ENCODE results near the gene TMED3. TPM values are rescaled to one million over a fixed set of nuclear protein-coding genes. Genes with fewer than 3 reads are reported as not detected.

TMED3 gene
- total and polyA plus RNA-seq, 2 donors (not counting 3 experiments of a cell fraction or from before 2014, with no cell fraction given) = 105 to 322 TPM

DNA sequence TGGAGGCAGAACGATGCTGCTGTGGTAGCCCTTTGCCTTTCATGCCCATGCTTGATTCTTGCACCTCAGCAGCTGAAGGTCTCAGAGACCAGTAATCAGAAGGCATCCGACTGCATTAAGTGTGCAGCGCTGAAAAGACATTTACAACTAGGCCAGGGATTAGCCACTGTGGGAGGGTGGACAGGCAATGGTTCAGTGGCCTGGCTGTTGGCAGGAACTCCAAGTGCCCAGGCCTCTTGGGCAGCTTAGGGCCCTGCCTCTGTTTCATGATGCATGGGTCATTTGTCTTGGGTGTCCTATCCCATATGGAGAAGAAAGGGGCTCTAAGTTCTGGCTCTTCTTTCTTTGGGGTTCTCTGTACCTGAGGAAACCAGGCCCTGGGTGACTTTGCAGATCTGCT is 11.4 kb downstream of the TMED3 start:
- Histone ChIP-seq H3K9ac (replicated peaks; ENCODE audit: extremely low read depth, insufficient read depth, low read length) (no peak overlapping the region), H3K4me3 (replicated peaks in 1 of 3; ENCODE audit: insufficient read depth in 1 of 3, low read depth in 1 of 3, low read length in 3 of 3) (no peak overlapping the region), H3K4me2 (ENCODE audit: insufficient read depth, low read length) (no peak overlapping the region), H3K79me2 (ENCODE audit: control insufficient read depth, insufficient read depth, low read length) (peaks cover 23% of the 10 kb centered on the region), H4K20me1 (replicated peaks; ENCODE audit: control insufficient read depth, extremely low read depth, insufficient read depth, low read length) (no peaks in the 10 kb centered on the region), H3K27me3 (ENCODE audit: control insufficient read depth in 2 of 2, insufficient read depth in 2 of 2, low read length in 2 of 2) (no peaks in the 10 kb centered on the region), H3K36me3 (ENCODE audit: control insufficient read depth in 2 of 2, extremely low read depth in 1 of 2, insufficient read depth in 2 of 2, low read length in 2 of 2) (peaks cover 6 to 24% of the 10 kb centered on the region in 2 experiments), H3K9me3 (replicated peaks; ENCODE audit: control insufficient read depth, insufficient read depth, low read length) (no peaks in the 10 kb centered on the region), H3K4me1 (ENCODE audit: control insufficient read depth, extremely low read depth, insufficient read depth, low read length) (peaks cover 18% of the 10 kb centered on the region), H3K9me1 (replicated peaks; ENCODE audit: control insufficient read depth, extremely low read depth, insufficient read depth, low read length) (no peaks in the 10 kb centered on the region), H2AFZ (ENCODE audit: low read depth, low read length) (no peak overlapping the region), H3K27ac (ENCODE audit: insufficient read depth, low read depth, low read length) (peak overlapping the region; percentile 45)
- DNase-seq (ENCODE audit: low read depth, low spot score) (no peak), FAIRE-seq (no peak)
- BruUV-seq (replicated peaks) = TSS peak; percentile 38
- CTCF ChIA-PET = interaction anchor here (0.9 to 2.8 kb wide), 2 partner anchors 17 to 528 kb away, joined by 3 to 20 read pairs; no protein-coding TSS in a partner anchor
- TF ChIP-seq MYC (IDR thresholded peaks at IDR 0.05; ENCODE audit: low read depth, low read length) = no peak
- POLR2A ChIA-PET = interaction anchor here (1.1 kb wide), 1 partner anchor 11 kb away, joined by 3 read pairs; the partner anchor contains the start of gene TMED3
- intact Hi-C loops (cut with micrococcal nuclease) (no loop called here), dilution Hi-C loops (cut with MboI; ENCODE audit: extremely low pct_ligation_motif_present, low sequenced_read_pairs) (no loop called here)

DNA sequence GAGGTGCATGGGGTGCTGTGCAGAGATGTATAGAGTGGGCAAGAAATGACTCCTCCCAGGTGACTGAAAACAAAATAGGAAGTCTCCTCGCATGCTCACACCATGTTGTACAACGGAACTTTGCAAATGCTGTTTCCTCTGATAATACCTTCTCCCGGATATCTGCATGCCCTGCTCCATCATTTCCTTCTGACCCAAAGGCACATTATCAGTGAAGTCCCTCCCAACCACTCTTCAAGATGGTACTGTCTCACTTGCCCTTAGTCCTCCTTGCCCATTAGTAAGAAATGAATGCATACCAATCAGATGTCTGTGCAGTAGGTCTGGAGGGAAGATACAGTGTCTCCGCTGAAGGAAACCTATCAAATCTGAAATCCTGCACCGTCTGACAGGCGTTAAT is 12.0 kb downstream of the TMED3 start:
- Histone ChIP-seq H3K9me1 (replicated peaks; ENCODE audit: control insufficient read depth, extremely low read depth, insufficient read depth, low read length) (no peaks in the 10 kb centered on the region), H3K36me3 (ENCODE audit: control insufficient read depth in 2 of 2, extremely low read depth in 1 of 2, insufficient read depth in 2 of 2, low read length in 2 of 2) (peaks cover 6 to 23% of the 10 kb centered on the region in 2 experiments), H3K4me1 (ENCODE audit: control insufficient read depth, extremely low read depth, insufficient read depth, low read length) (peaks cover 18% of the 10 kb centered on the region), H3K9ac (replicated peaks; ENCODE audit: extremely low read depth, insufficient read depth, low read length) (no peak overlapping the region), H3K4me3 (replicated peaks in 1 of 3; ENCODE audit: insufficient read depth in 1 of 3, low read depth in 1 of 3, low read length in 3 of 3) (no peak overlapping the region), H3K9me3 (replicated peaks; ENCODE audit: control insufficient read depth, insufficient read depth, low read length) (no peaks in the 10 kb centered on the region), H3K4me2 (ENCODE audit: insufficient read depth, low read length) (peak overlapping the region; percentile 31), H3K27me3 (ENCODE audit: control insufficient read depth in 2 of 2, insufficient read depth in 2 of 2, low read length in 2 of 2) (no peaks in the 10 kb centered on the region), H3K79me2 (ENCODE audit: control insufficient read depth, insufficient read depth, low read length) (peaks cover 21% of the 10 kb centered on the region), H3K27ac (ENCODE audit: insufficient read depth, low read depth, low read length) (peak overlapping the region; percentile 65), H2AFZ (ENCODE audit: low read depth, low read length) (no peak overlapping the region), H4K20me1 (replicated peaks; ENCODE audit: control insufficient read depth, extremely low read depth, insufficient read depth, low read length) (no peaks in the 10 kb centered on the region)
- FAIRE-seq = peak; percentile 92
- dilution Hi-C loops (cut with MboI; ENCODE audit: extremely low pct_ligation_motif_present, low sequenced_read_pairs) = no loop called here
- DNase-seq (ENCODE audit: low read depth, low spot score) = peak; percentile 92
- intact Hi-C loops (cut with micrococcal nuclease) = no loop called here
- POLR2A ChIA-PET = interaction anchor here (1.1 kb wide), 1 partner anchor 12 kb away, joined by 3 read pairs; the partner anchor contains the start of gene TMED3
- CTCF ChIA-PET = interaction anchor here (0.9 to 2.8 kb wide), 2 partner anchors 17 to 527 kb away, joined by 3 to 20 read pairs; no protein-coding TSS in a partner anchor
- BruUV-seq (replicated peaks) = no TSS peak
- TF ChIP-seq MYC (IDR thresholded peaks at IDR 0.05; ENCODE audit: low read depth, low read length) (peak; percentile 21), POLR2AphosphoS5 (IDR thresholded peaks at IDR 0.05; ENCODE audit: insufficient read depth, low read depth, low read length) (peak; percentile 91), FOS (IDR thresholded peaks at IDR 0.05; ENCODE audit: borderline replicate concordance, insufficient read depth, low read length) (no peak), JUN (IDR thresholded peaks at IDR 0.05; ENCODE audit: borderline replicate concordance, insufficient read depth, insufficient read length, low read depth) (peak; percentile 66), GATA2 (IDR thresholded peaks at IDR 0.05; ENCODE audit: insufficient read depth, insufficient read length, low read depth, low read length) (peak; percentile 98), POLR2A (IDR thresholded peaks at IDR 0.05; ENCODE audit: low read depth, low read length) (peak; percentile 60)
- TF ChIP-seq, protein P1, sequence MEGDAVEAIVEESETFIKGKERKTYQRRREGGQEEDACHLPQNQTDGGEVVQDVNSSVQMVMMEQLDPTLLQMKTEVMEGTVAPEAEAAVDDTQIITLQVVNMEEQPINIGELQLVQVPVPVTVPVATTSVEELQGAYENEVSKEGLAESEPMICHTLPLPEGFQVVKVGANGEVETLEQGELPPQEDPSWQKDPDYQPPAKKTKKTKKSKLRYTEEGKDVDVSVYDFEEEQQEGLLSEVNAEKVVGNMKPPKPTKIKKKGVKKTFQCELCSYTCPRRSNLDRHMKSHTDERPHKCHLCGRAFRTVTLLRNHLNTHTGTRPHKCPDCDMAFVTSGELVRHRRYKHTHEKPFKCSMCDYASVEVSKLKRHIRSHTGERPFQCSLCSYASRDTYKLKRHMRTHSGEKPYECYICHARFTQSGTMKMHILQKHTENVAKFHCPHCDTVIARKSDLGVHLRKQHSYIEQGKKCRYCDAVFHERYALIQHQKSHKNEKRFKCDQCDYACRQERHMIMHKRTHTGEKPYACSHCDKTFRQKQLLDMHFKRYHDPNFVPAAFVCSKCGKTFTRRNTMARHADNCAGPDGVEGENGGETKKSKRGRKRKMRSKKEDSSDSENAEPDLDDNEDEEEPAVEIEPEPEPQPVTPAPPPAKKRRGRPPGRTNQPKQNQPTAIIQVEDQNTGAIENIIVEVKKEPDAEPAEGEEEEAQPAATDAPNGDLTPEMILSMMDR (IDR thresholded peaks at IDR 0.05; ENCODE audit: extremely low read depth in 1 of 2, insufficient read depth in 1 of 2, low read depth in 1 of 2, low read length in 2 of 2) = no peak
